Measurements from ENCODE around the gene ST7L. TPM values are rescaled to one million over a fixed set of nuclear protein-coding genes. Genes with fewer than 3 reads are reported as not detected.

Gene ST7L
- total and polyA plus RNA-seq, 9 of the 15 experiments (the other 6 are each of a cell fraction or from before 2014, with no cell fraction given), result 9.0 to 32.5 (median 26.6) TPM

GRCh38 chr1:112575154-112575804, 43.7 kb downstream of the ST7L start (continued):
- TF ChIP-seq DEAF1 (CRISPR knock-in tag; IDR thresholded peaks at IDR 0.05), result no peak
- no peak for TF ChIP-seq CHAMP1 (IDR thresholded peaks at IDR 0.05)
- TF ChIP-seq PHB (CRISPR knock-in tag; IDR thresholded peaks at IDR 0.05), result no peak
- TF ChIP-seq HDAC3 (IDR thresholded peaks at IDR 0.05; ENCODE audit: borderline replicate concordance, partially characterized antibody), result peak; percentile 20
- TF ChIP-seq PHF20 (IDR thresholded peaks at IDR 0.05; ENCODE audit: partially characterized antibody), result no peak
- no peak for TF ChIP-seq EGR1 (conservative IDR thresholded peaks at IDR 0.05)
- TF ChIP-seq RREB1 (CRISPR knock-in tag; IDR thresholded peaks at IDR 0.05), result no peak
- no peak for TF ChIP-seq TSC22D4 (tag; IDR thresholded peaks at IDR 0.05)
- TF ChIP-seq KAT7 (CRISPR knock-in tag; IDR thresholded peaks at IDR 0.05; ENCODE audit: borderline replicate concordance), result peak; percentile 62; the same call in 1 of the 2 replicates
- TF ChIP-seq HNRNPH1 (optimal IDR thresholded peaks at IDR 0.05; ENCODE audit: low read depth, low read length), result no peak
- no peak for TF ChIP-seq SIN3B (IDR thresholded peaks at IDR 0.05; ENCODE audit: low read depth)
- no peak for TF ChIP-seq E2F6 (IDR thresholded peaks at IDR 0.05; ENCODE audit: borderline replicate concordance in 1 of 2, extremely low read depth in 1 of 2, insufficient read depth in 1 of 2, insufficient read length in 1 of 2, low read depth in 1 of 2, low read length in 1 of 2, poor library complexity in 1 of 2, severe bottlenecking in 1 of 2)
- peak in 1 of 2 experiments; percentile 42; a peak in 1 of 4 replicates for TF ChIP-seq MAZ (CRISPR knock-in tag; conservative IDR thresholded peaks at IDR 0.05 in 1 of 2, IDR thresholded peaks at IDR 0.05 in 1 of 2)
- no peak for TF ChIP-seq PPARD (CRISPR knock-in tag; IDR thresholded peaks at IDR 0.05)
- TF ChIP-seq RBFOX2 (IDR thresholded peaks at IDR 0.05; ENCODE audit: low read depth, low read length), result no peak
- no peak for TF ChIP-seq ZSCAN29 (IDR thresholded peaks at IDR 0.05)
- no peak for TF ChIP-seq ZNF586 (CRISPR knock-in tag; conservative IDR thresholded peaks at IDR 0.05)

All from K562 (cell line).